ENCODE results near the gene SLCO2A1. TPM values are rescaled to one million over a fixed set of nuclear protein-coding genes. Genes with fewer than 3 reads are reported as not detected.

SLCO2A1 gene
- total RNA-seq, 2 donors from 2014 or later, result 7.0 to 17.5 TPM

GRCh38 chr3:133897547-133897946 lies 132.2 kb downstream of the SLCO2A1 start:
- 76 to 93% methylated on average over 6 to 7 of the region's 7 CpGs for WGBS, 2 donors
- Histone ChIP-seq H3K4me3 (no peak overlapping the region), H3K36me3 (replicated peaks in 1 of 2; ENCODE audit: insufficient read depth in 1 of 2, low read depth in 2 of 2) (no peaks in the 10 kb centered on the region), H3K4me1 (peaks cover 15% of the 10 kb centered on the region), H3K27me3 (no peaks in the 10 kb centered on the region), H3K9me3 (no peaks in the 10 kb centered on the region), H3K27ac (no peak overlapping the region)
- no peak for ATAC-seq
- DNase-seq, result no peak
- TF ChIP-seq POLR2A (IDR thresholded peaks at IDR 0.05) (no peak), CTCF (IDR thresholded peaks at IDR 0.05) (no peak)
- intact Hi-C loops (cut with DNase I), result no loop called here

GRCh38 chr3:133896002-133896761 lies 133.5 kb downstream of the SLCO2A1 start:
- peaks cover 19% of the 10 kb centered on the region for H3K4me1 ChIP-seq
- 16 to 19% methylated on average over 15 to 37 of the region's 37 CpGs for WGBS, 2 donors
- no peaks in the 10 kb centered on the region for H3K9me3 ChIP-seq
- H3K27me3 ChIP-seq, result no peaks in the 10 kb centered on the region
- TF ChIP-seq CTCF (IDR thresholded peaks at IDR 0.05) (no peak), POLR2A (IDR thresholded peaks at IDR 0.05) (no peak)
- DNase-seq (no peak), ATAC-seq (peak; percentile 19)
- no peak overlapping the region for H3K27ac ChIP-seq
- peak overlapping the region; percentile 37 to 83 for H3K4me3 ChIP-seq
- no peaks in the 10 kb centered on the region for H3K36me3 ChIP-seq (replicated peaks in 1 of 2; ENCODE audit: insufficient read depth in 1 of 2, low read depth in 2 of 2)
- intact Hi-C loops (cut with DNase I), result no loop called here

GRCh38 chr3:133895208-133896001 lies 134.3 kb downstream of the SLCO2A1 start, which contains the start of gene RAB6B:
RAB6B (minus strand) TSS chr3:133895882; CDS start chr3:133895466, 416 bp downstream.
- no peaks in the 10 kb centered on the region for H3K9me3 ChIP-seq
- H3K36me3 ChIP-seq (replicated peaks in 1 of 2; ENCODE audit: insufficient read depth in 1 of 2, low read depth in 2 of 2), result no peaks in the 10 kb centered on the region
- H3K4me3 ChIP-seq, result peak within 1 kb of the TSS; percentile 37 to 83
- H3K27me3 ChIP-seq, result no peaks in the 10 kb centered on the region
- ATAC-seq, result peak; percentile 77
- intact Hi-C loops (cut with DNase I), result no loop called here
- H3K4me1 ChIP-seq, result peaks cover 19% of the 10 kb centered on the region
- 0% methylated on average over 23 to 73 of the region's 80 CpGs for WGBS, 2 donors
- DNase-seq, result peak; percentile 36 to 68 (median 48)
- no peak for TF ChIP-seq CTCF (IDR thresholded peaks at IDR 0.05)
- peak in 2 of 3 donors; percentile 8 to 23 for TF ChIP-seq POLR2A (IDR thresholded peaks at IDR 0.05)
- no peak within 1 kb of the TSS for H3K27ac ChIP-seq

GRCh38 chr3:133894353-133895207 lies 135.1 kb downstream of the SLCO2A1 start:
- Histone ChIP-seq H3K4me3 (peak overlapping the region; percentile 37 to 83), H3K4me1 (peaks cover 19% of the 10 kb centered on the region), H3K36me3 (replicated peaks in 1 of 2; ENCODE audit: insufficient read depth in 1 of 2, low read depth in 2 of 2) (no peaks in the 10 kb centered on the region), H3K9me3 (no peaks in the 10 kb centered on the region), H3K27ac (no peak overlapping the region), H3K27me3 (no peaks in the 10 kb centered on the region)
- WGBS, 2 donors, result 13 to 31% methylated on average over 9 to 48 of the region's 52 CpGs
- intact Hi-C loops (cut with DNase I), result no loop called here
- ATAC-seq, result peak; percentile 38
- DNase-seq, result peak in 3 of 4 donors; percentile 18 to 37 (median 25)
- TF ChIP-seq POLR2A (IDR thresholded peaks at IDR 0.05) (no peak), CTCF (IDR thresholded peaks at IDR 0.05) (no peak)

Measured in body of pancreas (tissue), 4 donors.